Transverse colon (tissue), 4 donors: ENCODE results near the gene OR4L1. TPM values are rescaled to one million over a fixed set of nuclear protein-coding genes. Genes with fewer than 3 reads are reported as not detected.
"Not testable (repeated sequence)": the region's sequence is repeated elsewhere in the genome, so short reads cannot be mapped to it uniquely, and the experiment has no call there.

Experiments
- DNase-seq: peaks from one replicate; pipeline ENCODE4 v3.0.0-alpha.2; 2019
- H3K27ac ChIP-seq, 4 donors: fragments of 200-600 bp; sonication (generic); 2 replicates each; pipeline ENCODE4 v1.5.1; 2016 to 2018; ENCODE audit warnings: inconsistent platforms in 4 of 4
- H3K27me3 ChIP-seq: fragments of 200-600 bp; sonication (generic); 2 replicates; pipeline ENCODE4 v1.5.1; 2017; ENCODE audit warnings: inconsistent platforms
- H3K36me3 ChIP-seq, 4 donors: fragments of 200-600 bp; sonication (generic); 2 replicates each; pipeline ENCODE4 v1.5.1; 2017 to 2019; ENCODE audit warnings: inconsistent platforms in 4 of 4
- H3K4me1 ChIP-seq, 4 donors: fragments of 200-600 bp; sonication (generic); 2 replicates each; pipeline ENCODE4 v1.5.1; 2017 to 2020; ENCODE audit warnings: inconsistent platforms in 4 of 4
- H3K4me3 ChIP-seq, 4 donors: fragments of 200-600 bp; sonication (generic); 1 replicate in 1 of 4; 2 replicates in 3 of 4; pipeline versions ENCODE4 v1.5.1 to v1.6.1; 2017 to 2019; ENCODE audit warnings: inconsistent platforms in 4 of 4
- H3K9me3 ChIP-seq, 2 donors: fragments of 200-600 bp; sonication (generic); 2 replicates each; pipeline ENCODE4 v1.5.1; 2017 to 2019; ENCODE audit warnings: inconsistent platforms in 2 of 2
- EP300 ChIP-seq: sonication (generic); formaldehyde crosslinking; IDR thresholded peaks from one replicate; pipeline ENCODE4 v1.6.1; 2017; ENCODE audit warnings: antibody characterized with exemption, low read depth
- POLR2A ChIP-seq: fragments of 450-650 bp; IDR thresholded peaks from one replicate; pipeline ENCODE4 v1.6.1; 2016; ENCODE audit warnings: antibody characterized with exemption, mild to moderate bottlenecking, moderate library complexity
- POLR2AphosphoS5 ChIP-seq, 3 donors: sonication (generic); formaldehyde crosslinking; IDR thresholded peaks; one replicate each; pipeline ENCODE4 v1.6.1; 2016; ENCODE audit warnings: antibody characterized with exemption in 3 of 3
- WGBS, 2 donors: methylation state at CpG; one replicate each; pipeline ENCODE4 v1.1.5; 2018; ENCODE audit warnings: low coverage in 1 of 2; 5-methylcytosine and 5-hydroxymethylcytosine counted together
- in situ Hi-C, 4 donors: fragments of 200-750 bp; cut with MboI; loops; one replicate each; pipeline versions ENCODE4 v1.15.0 to v1.15.1; 2017; ENCODE audit warnings: low sequenced_read_pairs in 3 of 4, low pct_ligation_motif_present in 1 of 4, low pct_unique_long_range_greater_than_20kb in 1 of 4
- intact Hi-C: fragments of 100-400 bp; cut with DNase I; formaldehyde crosslinking; loops from one replicate; pipeline ENCODE4 v1.15.1; 2023; ENCODE audit warnings: low total_unique reads
- total RNA-seq, 4 donors: library from RNA; depleted of rRNA; stranded (reverse); fragments of >200 nt; gene quantifications; one replicate each; pipeline ENCODE4 v1.1.0, GENCODE V29; 2016
- TF ChIP-seq, protein P1 (sequence below), 5 experiments: fragments of 200-600 bp in 3 of 5; fragments of 450-650 bp in 2 of 5; sonication (generic) in 3 of 5; IDR thresholded peaks; 1 replicate in 2 of 5; 2 replicates in 3 of 5; pipeline ENCODE4 v1.5.1; 2016 to 2017; ENCODE audit warnings: antibody characterized with exemption in 5 of 5, inconsistent platforms in 3 of 5, mild to moderate bottlenecking in 2 of 5, moderate library complexity in 1 of 5

OR4L1 gene
- total RNA-seq, 4 donors from 2014 or later: not detected

DNA sequence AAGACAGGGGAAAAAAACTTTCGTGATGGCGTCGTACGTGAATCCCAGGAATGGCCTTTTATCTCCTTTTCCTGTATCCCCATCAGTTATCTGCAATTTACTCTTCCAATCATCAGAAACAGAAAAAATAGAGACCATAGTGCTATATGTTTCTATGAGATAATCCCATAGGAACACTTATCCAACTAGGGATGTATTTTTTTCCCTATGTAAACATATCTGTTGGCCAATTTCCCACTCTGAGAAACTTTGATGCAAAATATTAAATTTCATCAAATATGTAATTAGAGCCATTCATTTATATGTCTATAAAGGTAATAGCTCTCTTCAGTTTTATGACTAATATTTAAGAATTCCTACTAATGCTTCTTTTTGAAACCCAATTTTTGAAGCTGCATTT lies 23.9 kb upstream of the OR4L1 start, which contains the start of gene OR4K13:
TSS of gene OR4K13 (minus strand) at position 101 of the 400 bp plus-strand sequence. CDS start 1,280 bp downstream, outside the sequence.
- no peaks in the 10 kb centered on the region for H3K27me3 ChIP-seq
- intact Hi-C loops (no loop called here), in situ Hi-C loops (no loop called here)
- H3K4me3 ChIP-seq: no peak within 1 kb of the TSS
- no peaks in the 10 kb centered on the region for H3K4me1 ChIP-seq
- H3K27ac ChIP-seq: no peak within 1 kb of the TSS
- TF ChIP-seq POLR2A (no peak), POLR2AphosphoS5 (IDR thresholded peaks at IDR 0.05) (no peak), EP300 (no peak)
- TF ChIP-seq, protein P1, sequence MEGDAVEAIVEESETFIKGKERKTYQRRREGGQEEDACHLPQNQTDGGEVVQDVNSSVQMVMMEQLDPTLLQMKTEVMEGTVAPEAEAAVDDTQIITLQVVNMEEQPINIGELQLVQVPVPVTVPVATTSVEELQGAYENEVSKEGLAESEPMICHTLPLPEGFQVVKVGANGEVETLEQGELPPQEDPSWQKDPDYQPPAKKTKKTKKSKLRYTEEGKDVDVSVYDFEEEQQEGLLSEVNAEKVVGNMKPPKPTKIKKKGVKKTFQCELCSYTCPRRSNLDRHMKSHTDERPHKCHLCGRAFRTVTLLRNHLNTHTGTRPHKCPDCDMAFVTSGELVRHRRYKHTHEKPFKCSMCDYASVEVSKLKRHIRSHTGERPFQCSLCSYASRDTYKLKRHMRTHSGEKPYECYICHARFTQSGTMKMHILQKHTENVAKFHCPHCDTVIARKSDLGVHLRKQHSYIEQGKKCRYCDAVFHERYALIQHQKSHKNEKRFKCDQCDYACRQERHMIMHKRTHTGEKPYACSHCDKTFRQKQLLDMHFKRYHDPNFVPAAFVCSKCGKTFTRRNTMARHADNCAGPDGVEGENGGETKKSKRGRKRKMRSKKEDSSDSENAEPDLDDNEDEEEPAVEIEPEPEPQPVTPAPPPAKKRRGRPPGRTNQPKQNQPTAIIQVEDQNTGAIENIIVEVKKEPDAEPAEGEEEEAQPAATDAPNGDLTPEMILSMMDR (IDR thresholded peaks at IDR 0.05): no peak
- H3K36me3 ChIP-seq: no peaks in the 10 kb centered on the region
- peaks cover 0 to under 1% of the 10 kb centered on the region in 2 donors for H3K9me3 ChIP-seq
- 89 to 95% methylated on average over 4 of the region's 4 CpGs for WGBS, 2 donors
- no peak for DNase-seq

DNA sequence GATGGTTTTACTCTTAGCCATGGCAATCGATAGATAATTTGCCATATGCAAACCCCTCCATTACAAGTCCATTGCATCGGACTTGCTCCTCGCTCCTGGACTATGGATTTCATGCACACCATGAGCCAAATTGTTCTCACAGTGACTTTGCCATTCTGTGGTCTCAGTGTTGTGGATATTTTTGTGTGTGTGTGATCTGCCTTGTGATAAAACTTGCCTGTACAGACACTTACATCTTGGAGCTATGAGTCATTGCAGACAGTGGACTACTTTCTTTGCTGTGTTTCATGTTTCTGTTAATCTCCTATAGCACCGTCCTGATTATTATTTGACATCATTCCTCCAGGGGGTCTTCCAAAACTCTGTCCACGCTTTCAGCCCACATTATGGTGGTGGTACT lies 15.6 kb upstream of the OR4L1 start:
- H3K36me3 ChIP-seq: no peaks in the 10 kb centered on the region
- no peak overlapping the region for H3K27ac ChIP-seq
- 71 to 80% methylated on average over 3 to 5 of the region's 5 CpGs for WGBS, 2 donors
- no peaks in the 10 kb centered on the region for H3K27me3 ChIP-seq
- DNase-seq: no peak
- no peaks in the 10 kb centered on the region for H3K9me3 ChIP-seq
- no peak overlapping the region for H3K4me3 ChIP-seq
- in situ Hi-C loops: no loop called here
- TF ChIP-seq POLR2AphosphoS5 (IDR thresholded peaks at IDR 0.05) (no peak), POLR2A (no peak), EP300 (no peak)
- TF ChIP-seq, protein P1 (IDR thresholded peaks at IDR 0.05): no peak
- intact Hi-C loops: no loop called here
- no peaks in the 10 kb centered on the region for H3K4me1 ChIP-seq

DNA sequence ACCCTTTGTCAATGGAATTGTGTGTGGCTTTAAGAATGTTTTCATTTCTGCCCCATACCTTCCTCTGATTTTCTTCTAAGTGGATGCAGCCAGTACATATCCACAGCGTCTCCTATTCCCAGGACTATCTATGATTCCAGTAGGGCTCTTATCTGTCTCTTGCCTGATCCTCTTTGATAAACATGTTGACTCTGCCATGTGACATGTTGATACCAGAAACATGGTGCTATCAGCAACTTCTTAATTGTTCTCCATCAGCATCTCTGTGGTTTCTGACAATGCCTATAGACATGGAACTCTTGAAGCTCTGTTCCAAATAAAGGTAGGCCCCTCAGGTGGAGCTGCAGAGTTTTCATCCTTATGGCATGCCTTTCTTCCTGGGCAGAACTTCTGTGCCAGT lies 11.6 kb upstream of the OR4L1 start:
- H3K36me3 ChIP-seq: no peaks in the 10 kb centered on the region

DNA sequence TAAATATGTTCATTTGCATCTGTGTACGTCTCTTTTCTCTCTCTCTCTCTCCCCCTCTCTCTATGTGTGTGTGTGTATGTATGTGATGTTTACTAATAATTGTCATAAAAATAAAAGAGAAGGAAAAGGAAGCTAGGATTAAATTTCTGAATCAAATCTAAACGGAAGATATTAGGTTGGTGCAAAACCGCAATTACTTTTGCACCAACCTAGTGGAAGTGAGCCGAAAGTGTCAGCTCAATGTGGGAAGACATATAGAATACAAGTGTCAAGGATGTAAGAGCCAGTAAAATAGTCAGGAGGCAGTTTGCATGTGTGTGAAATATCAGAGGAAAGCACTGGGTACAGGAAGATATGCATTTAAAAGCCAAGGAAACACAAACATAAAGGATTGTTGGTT lies 32.2 kb downstream of the OR4L1 start:
- in situ Hi-C loops: no loop called here
- no peak overlapping the region for H3K27ac ChIP-seq
- TF ChIP-seq POLR2A (no peak), POLR2AphosphoS5 (IDR thresholded peaks at IDR 0.05) (no peak)
- H3K27me3 ChIP-seq: no peaks in the 10 kb centered on the region
- WGBS, 2 donors: 59 to 67% methylated on average over 2 to 4 of the region's 4 CpGs
- no peaks in the 10 kb centered on the region for H3K4me1 ChIP-seq
- H3K9me3 ChIP-seq: no peaks in the 10 kb centered on the region
- H3K36me3 ChIP-seq: no peaks in the 10 kb centered on the region
- no peak overlapping the region for H3K4me3 ChIP-seq
- DNase-seq: no peak
- intact Hi-C loops: no loop called here

More for the DNA sequence above, 11.6 kb upstream of the OR4L1 start:
- intact Hi-C loops: no loop called here
- WGBS, 2 donors: 33 to 77% methylated on average over 1 of the region's 1 CpG
- no peaks in the 10 kb centered on the region for H3K4me1 ChIP-seq
- no peak overlapping the region for H3K4me3 ChIP-seq
- H3K27ac ChIP-seq: no peak overlapping the region
- DNase-seq: no peak
- in situ Hi-C loops: no loop called here
- TF ChIP-seq POLR2AphosphoS5 (IDR thresholded peaks at IDR 0.05): no peak
- TF ChIP-seq EP300: no peak
- no peaks in the 10 kb centered on the region for H3K9me3 ChIP-seq
- H3K27me3 ChIP-seq: no peaks in the 10 kb centered on the region

DNA sequence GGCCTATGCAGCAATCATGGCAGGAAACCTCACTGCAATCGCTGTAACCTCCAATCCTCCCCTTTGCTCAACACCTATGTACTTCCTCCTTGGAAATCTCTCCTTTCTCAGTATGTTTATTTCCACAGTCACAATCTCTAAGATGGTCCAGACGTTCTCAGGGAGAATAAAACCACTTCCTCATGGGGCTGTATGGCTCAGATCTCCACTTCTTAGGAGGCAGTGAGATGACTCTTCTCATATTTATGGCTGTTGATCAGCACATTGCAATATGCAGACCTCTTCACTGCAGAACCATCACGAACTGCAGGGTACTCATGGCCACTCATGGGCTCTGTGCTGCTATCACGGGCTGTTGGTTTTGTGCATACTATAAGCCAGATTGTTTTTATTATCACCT lies 33.6 kb downstream of the OR4L1 start:
- Histone ChIP-seq H3K4me1 (no peaks in the 10 kb centered on the region), H3K4me3 (no peak overlapping the region), H3K9me3 (no peaks in the 10 kb centered on the region), H3K27ac (no peak overlapping the region), H3K36me3 (no peaks in the 10 kb centered on the region), H3K27me3 (no peaks in the 10 kb centered on the region)
- TF ChIP-seq, protein P1 (IDR thresholded peaks at IDR 0.05): no peak
- TF ChIP-seq POLR2AphosphoS5 (IDR thresholded peaks at IDR 0.05): no peak
- TF ChIP-seq POLR2A: no peak
- no peak for TF ChIP-seq EP300
- DNase-seq: no peak
- 35 to 40% methylated on average over 4 of the region's 4 CpGs for WGBS, 2 donors
- intact Hi-C loops: no loop called here
- in situ Hi-C loops: no loop called here

DNA sequence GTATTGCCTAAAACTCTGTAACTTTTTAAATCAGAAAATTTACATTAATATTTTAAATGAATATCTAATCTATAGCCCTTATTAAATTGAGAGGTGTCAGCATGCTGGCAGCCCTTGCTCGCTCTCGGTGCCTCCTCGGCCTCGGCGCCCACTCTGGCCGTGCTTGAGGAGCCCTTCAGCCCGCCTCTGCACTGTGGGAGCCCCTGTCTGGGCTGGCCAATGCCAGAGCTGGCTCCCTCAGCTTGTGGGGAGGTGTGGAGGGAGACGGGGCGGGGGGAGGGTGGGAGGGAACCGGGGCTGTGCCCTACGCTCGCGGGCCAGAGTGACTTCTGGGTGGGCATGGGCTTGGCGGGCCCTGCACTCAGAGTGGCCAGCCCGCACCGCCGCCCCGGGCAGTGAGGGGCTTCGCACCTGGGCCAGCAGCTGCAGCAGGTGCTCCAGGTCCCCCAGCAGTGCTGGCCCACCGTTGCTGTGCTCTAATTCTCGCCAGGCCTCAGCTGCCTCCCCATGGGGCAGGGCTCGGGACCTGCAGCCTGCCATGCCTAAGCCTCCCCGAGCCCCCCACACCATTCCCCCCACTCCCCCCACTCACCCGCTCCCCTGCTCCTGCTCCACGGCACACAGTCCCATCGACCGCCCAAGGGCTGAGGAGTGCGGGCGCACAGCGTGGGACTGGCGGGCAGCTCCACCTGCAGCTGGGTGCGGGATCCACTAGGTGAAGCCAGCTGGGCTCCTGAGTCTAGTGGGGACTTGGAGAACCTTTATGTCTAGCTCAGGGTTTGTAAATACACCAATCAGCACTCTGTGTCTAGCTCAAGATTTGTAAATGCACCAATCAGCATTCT lies 39.3 kb downstream of the OR4L1 start:
- DNase-seq, H3K4me3 ChIP-seq, intact Hi-C loops, H3K36me3 ChIP-seq, in situ Hi-C loops, H3K9me3 ChIP-seq, H3K4me1 ChIP-seq, H3K27me3 ChIP-seq, H3K27ac ChIP-seq: not testable (repeated sequence)
- 60 to 79% methylated on average over 1 to 25 of the region's 32 CpGs for WGBS, 2 donors
